K562 (cell line): Measurements from ENCODE around the gene APOM. TPM values are rescaled to one million over a fixed set of nuclear protein-coding genes. Genes with fewer than 3 reads are reported as not detected.
A peak's percentile ranks its signal among the peaks of the same experiment; 100 is the strongest.

Experiments
- ATAC-seq: fragments of 200-7000 bp; cut with Tn5 transposase; 3 replicates; pipeline ENCODE4 v1.9.1; 2020; ENCODE audit warnings: moderate library complexity
- BruUV-seq: library from RNA; stranded (reverse); fragments of 400-500 nt; replicated peaks from 2 replicates; lab custom pipeline; 2021; lab: Mats Ljungman, UMichigan
- CTCF ChIA-PET: fragments of 300-600 bp; formaldehyde crosslinking; extraction: SDS; loops from one replicate; lab custom pipeline; 2021; ENCODE audit warnings: low intra/inter-chr PET ratio; lab: Yijun Ruan, JAX
- POLR2A ChIA-PET: fragments of 300-600, 350-650 bp; sonication (Branson Sonifier 250); formaldehyde crosslinking; extraction: SDS; loops from one replicate; lab custom pipeline; 2021; ENCODE audit warnings: antibody characterized with exemption, inconsistent platforms; lab: Yijun Ruan, JAX
- DNase-seq, 4 experiments: peaks; one replicate each; pipeline versions ENCODE4 v3.0.0 to v3.0.0-alpha.2; 2011 to 2018; ENCODE audit warnings: low spot score in 3 of 4, mixed read lengths in 3 of 4; ENCODE audit errors: extremely low read depth in 1 of 4
- FAIRE-seq: peaks from 2 replicates; lab custom pipeline; 2011; peaks lifted over from hg19 to GRCh38; lab: Jason Lieb, UNC
- H2AFZ ChIP-seq: 2 replicates; pipeline ENCODE4 v1.6.0; 2011; ENCODE audit warnings: low read depth, low read length, control low read depth, inconsistent platforms
- H3K27ac ChIP-seq: fragments of 200-600 bp; 3 replicates; pipeline ENCODE4 v1.8.0; 2011; ENCODE audit warnings: low read depth, mild to moderate bottlenecking, control low read depth, inconsistent platforms, low read length, moderate library complexity, mixed read lengths; ENCODE audit errors: extremely low read depth
- H3K27me3 ChIP-seq, 2 experiments: fragments of 300-600 bp in 1 of 2; 2 replicates in 1 of 2; 3 replicates in 1 of 2; pipeline versions ENCODE4 v1.6.0 to v1.8.0; 2011; ENCODE audit warnings: inconsistent platforms in 2 of 2, low read length in 2 of 2, mild to moderate bottlenecking in 1 of 2, mixed read lengths in 1 of 2, moderate library complexity in 1 of 2; ENCODE audit not compliant: control insufficient read depth in 2 of 2, insufficient read depth in 2 of 2
- H3K36me3 ChIP-seq: fragments of 300-600 bp; 3 replicates; pipeline ENCODE4 v1.8.0; 2011; ENCODE audit warnings: mild to moderate bottlenecking, low read length, inconsistent platforms; ENCODE audit not compliant: control insufficient read depth, insufficient read depth
- H3K4me1 ChIP-seq, 2 experiments: fragments of 200-600 bp in 1 of 2; replicated peaks in 1 of 2; 2 replicates in 1 of 2; 3 replicates in 1 of 2; pipeline versions ENCODE4 v1.5.1 to v1.8.0; 2011; ENCODE audit warnings: inconsistent platforms in 2 of 2, low read length in 2 of 2, mild to moderate bottlenecking in 1 of 2, mixed read lengths in 1 of 2, moderate library complexity in 1 of 2; ENCODE audit not compliant: control insufficient read depth in 2 of 2, insufficient read depth in 2 of 2
- H3K4me2 ChIP-seq: 2 replicates; pipeline ENCODE4 v1.6.1; 2011; ENCODE audit warnings: low read length, control low read depth, inconsistent platforms, mixed read lengths; ENCODE audit not compliant: insufficient read depth
- H3K4me3 ChIP-seq: fragments of 200-600 bp; sonication (generic), shearing (Covaris generic); 2 replicates; pipeline ENCODE4 v1.5.1; 2016; ENCODE audit warnings: control low read depth, inconsistent platforms
- H3K79me2 ChIP-seq: fragments of 200-600 bp; 3 replicates; pipeline ENCODE4 v1.8.0; 2011; ENCODE audit warnings: low read length, inconsistent platforms; ENCODE audit not compliant: control insufficient read depth, insufficient read depth
- H3K9ac ChIP-seq, 2 experiments: 2 replicates each; pipeline versions ENCODE4 v1.6.0 to v1.6.1; 2011; ENCODE audit warnings: low read depth in 2 of 2, low read length in 2 of 2, control low read depth in 1 of 2, inconsistent platforms in 1 of 2, mild to moderate bottlenecking in 1 of 2, mixed read lengths in 1 of 2; ENCODE audit not compliant: insufficient read depth in 1 of 2
- H3K9me1 ChIP-seq: one replicate; pipeline ENCODE4 v1.6.0; 2011; ENCODE audit warnings: inconsistent platforms, mild to moderate bottlenecking, low read length, moderate library complexity; ENCODE audit not compliant: control insufficient read depth, insufficient read depth
- H3K9me3 ChIP-seq: replicated peaks from 2 replicates; pipeline ENCODE4 v1.5.1; 2011; ENCODE audit warnings: low read depth, low read length, inconsistent platforms; ENCODE audit not compliant: control insufficient read depth, insufficient read depth
- H4K20me1 ChIP-seq: replicated peaks from 2 replicates; pipeline ENCODE4 v1.6.1; 2011; ENCODE audit warnings: low read length, inconsistent platforms, mixed read lengths; ENCODE audit not compliant: control insufficient read depth, insufficient read depth
- EP400 ChIP-seq: fragments of 450-650 bp; IDR thresholded peaks from 2 replicates; pipeline ENCODE4 v1.6.1; 2017; ENCODE audit warnings: antibody characterized with exemption, mild to moderate bottlenecking, moderate library complexity
- NBN ChIP-seq: fragments of 450-650 bp; IDR thresholded peaks from 2 replicates; pipeline ENCODE4 v1.6.1; 2016; ENCODE audit warnings: low read depth, mild to moderate bottlenecking
- NFIC ChIP-seq: fragments of 450-650 bp; IDR thresholded peaks from 2 replicates; pipeline ENCODE4 v1.6.1; 2017; ENCODE audit warnings: mild to moderate bottlenecking, inconsistent platforms
- NFIX ChIP-seq: fragments of 250-450 bp; sonication (Bioruptor Pico); IDR thresholded peaks from 2 replicates; pipeline ENCODE4 v1.4.0; 2020; ENCODE audit warnings: low read depth, mild to moderate bottlenecking, moderate library complexity
- POLR2AphosphoS5 ChIP-seq: IDR thresholded peaks from 2 replicates; pipeline ENCODE4 v1.6.1; 2011; ENCODE audit warnings: mild to moderate bottlenecking, low read depth, low read length, moderate library complexity; ENCODE audit not compliant: control insufficient read depth, insufficient read depth
- UBTF ChIP-seq, 2 experiments: IDR thresholded peaks; 2 replicates each; pipeline ENCODE4 v1.6.1; 2012; ENCODE audit warnings: improper control_type of control experiment in 2 of 2, low read depth in 2 of 2, low read length in 2 of 2, borderline replicate concordance in 1 of 2
- ZNF197 ChIP-seq: fragments of 200-800 bp; sonication (Bioruptor generic); IDR thresholded peaks from 2 replicates; pipeline ENCODE4 v1.6.1; 2016; ENCODE audit warnings: low read depth, missing genetic modification characterization, missing compliant biosample characterization
- ZNF707 ChIP-seq: fragments of 250-450 bp; sonication (Bioruptor Pico); conservative IDR thresholded peaks from 2 replicates; pipeline ENCODE4 v1.8.0; 2022; ENCODE audit warnings: inconsistent platforms, mild to moderate bottlenecking, moderate library complexity
- WGBS: fragments of 100-300 bp; shearing (Covaris generic); methylation state at CpG from one replicate; pipeline ENCODE4 v1.1.6; 2016; ENCODE audit warnings: low coverage, mixed read lengths; ENCODE audit not compliant: insufficient coverage; ENCODE audit errors: missing lambda C conversion rate; 5-methylcytosine and 5-hydroxymethylcytosine counted together
- in situ Hi-C: fragments of 300-500 bp; cut with MboI; formaldehyde crosslinking; loops from 4 replicates; pipeline ENCODE4 v1.15.0; 2018; ENCODE audit warnings: inconsistent platforms, mixed read lengths
- intact Hi-C: fragments of 100-400 bp; cut with micrococcal nuclease; formaldehyde crosslinking; loops from 2 replicates; pipeline ENCODE4 v1.14.2; 2022
- polyA plus RNA-seq, 8 experiments: library from polyadenylated mRNA; depleted of rRNA in 4 of 8; stranded (reverse) in 5 of 8; unstranded in 3 of 8; fragments of >200 nt; fragmentation: Nextera tagmentation in 2 of 8; fragmentation: Illumina TruSeq in 1 of 8; extraction: Ambion mirVana in 2 of 8; extraction: Trizol in 1 of 8; gene quantifications; 2 replicates each; pipeline versions ENCODE4 v1.2.1 to v1.2.3, GENCODE V29; 2011 to 2014; ENCODE audit warnings: inconsistent platforms in 1 of 8, missing spikeins in 1 of 8
- total RNA-seq, 7 experiments: library from RNA; depleted of rRNA in 6 of 7; stranded (reverse); fragments of >200 nt in 6 of 7; fragmentation: Illumina TruSeq in 2 of 7; extraction: Trizol in 2 of 7; gene quantifications; 2 replicates each; pipeline versions ENCODE4 v1.2.1 to v1.2.3, GENCODE V29; 2011 to 2021; ENCODE audit warnings: low replicate concordance in 1 of 7
- TF ChIP-seq, protein P1 (sequence below): sonication (generic); formaldehyde crosslinking; IDR thresholded peaks from 2 replicates; pipeline ENCODE4 v1.8.1; 2023; ENCODE audit warnings: mild to moderate bottlenecking, missing genetic modification reagents
- TF ChIP-seq, protein P2 (sequence below): fragments of 450-650 bp; IDR thresholded peaks from 2 replicates; pipeline ENCODE4 v1.6.1; 2017; ENCODE audit warnings: antibody characterized with exemption, mild to moderate bottlenecking

Gene APOM
- total and polyA plus RNA-seq, 9 of the 15 experiments (the other 6 are each of a cell fraction or from before 2014, with no cell fraction given) = 5.7 to 24.3 (median 10.4) TPM

DNA sequence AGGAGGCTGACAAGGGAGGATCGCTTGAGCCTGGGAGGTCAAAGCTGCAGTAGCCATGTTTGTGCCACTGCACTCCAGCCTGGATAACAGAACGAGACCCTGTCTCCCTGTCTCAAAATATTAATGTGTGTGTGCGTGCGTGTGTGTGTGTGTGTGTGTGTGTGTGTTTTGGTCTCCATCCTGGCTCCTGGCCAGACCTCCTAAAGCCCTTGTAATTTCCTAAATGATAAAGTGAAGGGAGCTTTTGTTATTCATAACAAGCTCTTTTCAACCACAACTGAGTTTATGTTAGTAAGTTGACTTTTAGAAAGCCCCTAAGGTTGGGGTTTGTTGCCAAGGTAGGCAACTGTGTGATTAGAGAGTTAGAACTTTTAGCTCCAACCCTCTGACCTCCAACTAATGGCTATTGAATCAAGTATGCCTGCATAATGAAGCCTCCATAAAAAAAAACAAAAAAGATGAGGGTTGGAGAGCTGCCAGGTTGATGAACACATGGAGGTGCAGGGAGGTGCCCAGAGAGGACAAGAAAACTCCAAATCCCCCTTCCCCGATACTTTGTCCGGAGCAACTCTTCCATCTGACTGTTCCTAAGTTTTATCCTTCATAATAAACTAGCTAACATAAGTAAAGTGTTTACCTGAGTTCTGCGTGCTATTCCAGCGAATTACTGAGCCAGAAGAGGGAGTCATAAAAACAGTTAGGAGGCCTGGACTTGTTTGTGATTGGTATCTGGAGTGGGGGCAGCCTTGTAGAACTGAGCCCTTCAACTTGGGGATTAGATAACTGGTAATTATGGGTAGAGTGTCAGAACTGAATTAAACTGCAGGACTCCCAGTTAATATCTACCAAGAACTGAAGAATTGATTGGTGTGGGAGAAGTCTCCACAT is 45.9 kb upstream of the APOM start:
- in situ Hi-C loops = no loop called here
- no peaks in the 10 kb centered on the region for H4K20me1 ChIP-seq
- no peaks in the 10 kb centered on the region for H3K9me3 ChIP-seq
- FAIRE-seq = peak; percentile 57
- peak overlapping the region in 1 of 2 experiments; percentile 5; a peak in 2 of 4 replicates for H3K9ac ChIP-seq
- H3K27ac ChIP-seq = peak overlapping the region; percentile 42; the same call in 2 of the 3 replicates
- H3K36me3 ChIP-seq = no peaks in the 10 kb centered on the region
- intact Hi-C loops = no loop called here
- no peaks in the 10 kb centered on the region for H3K79me2 ChIP-seq
- peak in 1 of 4 experiments; percentile 42 for DNase-seq
- ChIA-PET POLR2A (interaction anchor here (0.5 to 2.2 kb wide), 10 partner anchors 10 to 81 kb away, joined by 3 to 16 read pairs (median 4); partner anchors contain the start of genes BAG6, DDX39B, NCR3 and PRRC2A), CTCF (interaction anchor here (0.5 to 0.7 kb wide), 2 partner anchors 223 to 253 kb away, joined by 3 to 5 read pairs; no protein-coding TSS in a partner anchor)
- H3K4me2 ChIP-seq = peak overlapping the region; percentile 34; the same call in 1 of the 2 replicates
- peak; percentile 65 for ATAC-seq
- 40% methylated on average over 8 of the region's 8 CpGs for WGBS
- H3K4me3 ChIP-seq = no peak overlapping the region
- H3K27me3 ChIP-seq = no peaks in the 10 kb centered on the region
- peak overlapping the region; percentile 83 for H2AFZ ChIP-seq
- H3K9me1 ChIP-seq = no peaks in the 10 kb centered on the region
- peaks cover 13 to 22% of the 10 kb centered on the region in 2 experiments for H3K4me1 ChIP-seq
- no TSS peak for BruUV-seq
- peak; percentile 96 for TF ChIP-seq NFIC
- no peak for TF ChIP-seq POLR2AphosphoS5
- TF ChIP-seq UBTF (IDR thresholded peaks at IDR 0.05; ENCODE audit: borderline replicate concordance in 1 of 2, low read depth in 2 of 2, low read length in 2 of 2) = no peak
- TF ChIP-seq ZNF197 = no peak
- peak; percentile 26; the same call in 1 of the 2 replicates for TF ChIP-seq EP400
- TF ChIP-seq NBN = peak; percentile 39; the same call in 1 of the 2 replicates
- TF ChIP-seq NFIX (CRISPR knock-in tag) = peak; percentile 11; the same call in 1 of the 2 replicates
- TF ChIP-seq, protein P1, sequence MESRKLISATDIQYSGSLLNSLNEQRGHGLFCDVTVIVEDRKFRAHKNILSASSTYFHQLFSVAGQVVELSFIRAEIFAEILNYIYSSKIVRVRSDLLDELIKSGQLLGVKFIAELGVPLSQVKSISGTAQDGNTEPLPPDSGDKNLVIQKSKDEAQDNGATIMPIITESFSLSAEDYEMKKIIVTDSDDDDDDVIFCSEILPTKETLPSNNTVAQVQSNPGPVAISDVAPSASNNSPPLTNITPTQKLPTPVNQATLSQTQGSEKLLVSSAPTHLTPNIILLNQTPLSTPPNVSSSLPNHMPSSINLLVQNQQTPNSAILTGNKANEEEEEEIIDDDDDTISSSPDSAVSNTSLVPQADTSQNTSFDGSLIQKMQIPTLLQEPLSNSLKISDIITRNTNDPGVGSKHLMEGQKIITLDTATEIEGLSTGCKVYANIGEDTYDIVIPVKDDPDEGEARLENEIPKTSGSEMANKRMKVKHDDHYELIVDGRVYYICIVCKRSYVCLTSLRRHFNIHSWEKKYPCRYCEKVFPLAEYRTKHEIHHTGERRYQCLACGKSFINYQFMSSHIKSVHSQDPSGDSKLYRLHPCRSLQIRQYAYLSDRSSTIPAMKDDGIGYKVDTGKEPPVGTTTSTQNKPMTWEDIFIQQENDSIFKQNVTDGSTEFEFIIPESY (CRISPR knock-in tag) = peak; percentile 31; the same call in 1 of the 2 replicates
- TF ChIP-seq ZNF707 (CRISPR knock-in tag) = no peak
- TF ChIP-seq, protein P2, sequence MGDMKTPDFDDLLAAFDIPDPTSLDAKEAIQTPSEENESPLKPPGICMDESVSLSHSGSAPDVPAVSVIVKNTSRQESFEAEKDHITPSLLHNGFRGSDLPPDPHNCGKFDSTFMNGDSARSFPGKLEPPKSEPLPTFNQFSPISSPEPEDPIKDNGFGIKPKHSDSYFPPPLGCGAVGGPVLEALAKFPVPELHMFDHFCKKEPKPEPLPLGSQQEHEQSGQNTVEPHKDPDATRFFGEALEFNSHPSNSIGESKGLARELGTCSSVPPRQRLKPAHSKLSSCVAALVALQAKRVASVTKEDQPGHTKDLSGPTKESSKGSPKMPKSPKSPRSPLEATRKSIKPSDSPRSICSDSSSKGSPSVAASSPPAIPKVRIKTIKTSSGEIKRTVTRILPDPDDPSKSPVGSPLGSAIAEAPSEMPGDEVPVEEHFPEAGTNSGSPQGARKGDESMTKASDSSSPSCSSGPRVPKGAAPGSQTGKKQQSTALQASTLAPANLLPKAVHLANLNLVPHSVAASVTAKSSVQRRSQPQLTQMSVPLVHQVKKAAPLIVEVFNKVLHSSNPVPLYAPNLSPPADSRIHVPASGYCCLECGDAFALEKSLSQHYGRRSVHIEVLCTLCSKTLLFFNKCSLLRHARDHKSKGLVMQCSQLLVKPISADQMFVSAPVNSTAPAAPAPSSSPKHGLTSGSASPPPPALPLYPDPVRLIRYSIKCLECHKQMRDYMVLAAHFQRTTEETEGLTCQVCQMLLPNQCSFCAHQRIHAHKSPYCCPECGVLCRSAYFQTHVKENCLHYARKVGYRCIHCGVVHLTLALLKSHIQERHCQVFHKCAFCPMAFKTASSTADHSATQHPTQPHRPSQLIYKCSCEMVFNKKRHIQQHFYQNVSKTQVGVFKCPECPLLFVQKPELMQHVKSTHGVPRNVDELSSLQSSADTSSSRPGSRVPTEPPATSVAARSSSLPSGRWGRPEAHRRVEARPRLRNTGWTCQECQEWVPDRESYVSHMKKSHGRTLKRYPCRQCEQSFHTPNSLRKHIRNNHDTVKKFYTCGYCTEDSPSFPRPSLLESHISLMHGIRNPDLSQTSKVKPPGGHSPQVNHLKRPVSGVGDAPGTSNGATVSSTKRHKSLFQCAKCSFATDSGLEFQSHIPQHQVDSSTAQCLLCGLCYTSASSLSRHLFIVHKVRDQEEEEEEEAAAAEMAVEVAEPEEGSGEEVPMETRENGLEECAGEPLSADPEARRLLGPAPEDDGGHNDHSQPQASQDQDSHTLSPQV = peak; percentile 66
